IMR-90 (cell line): Measurements from ENCODE around the gene UNC93A. TPM values are rescaled to one million over a fixed set of nuclear protein-coding genes. Genes with fewer than 3 reads are reported as not detected.

Source experiments
- ATAC-seq: fragments of 200-7000 bp; cut with Tn5 transposase; 2 replicates; pipeline ENCODE4 v1.9.1; 2020; ENCODE audit warnings: low read depth, mild to moderate bottlenecking, moderate library complexity
- BruUV-seq: library from RNA; stranded (reverse); fragments of 400-500 nt; replicated peaks from 2 replicates; lab custom pipeline; 2021; lab: Mats Ljungman, UMichigan
- CTCF ChIA-PET: fragments of 300-600 bp; formaldehyde crosslinking; extraction: SDS; loops from one replicate; lab custom pipeline; 2021; ENCODE audit warnings: antibody characterized with exemption; lab: Yijun Ruan, JAX
- POLR2A ChIA-PET: fragments of 300-600 bp; sonication (Branson Sonifier 250); formaldehyde crosslinking; loops from one replicate; lab custom pipeline; 2022; ENCODE audit warnings: antibody characterized with exemption; ENCODE audit not compliant: unreplicated experiment; lab: Charles Lee
- DNase-seq: peaks from one replicate; pipeline ENCODE4 v3.0.0; 2013
- H2AFZ ChIP-seq: replicated peaks from 2 replicates; pipeline ENCODE3; 2013; ENCODE audit warnings: low read length, mild to moderate bottlenecking; ENCODE audit not compliant: poor library complexity
- H2AK5ac ChIP-seq: 2 replicates; pipeline ENCODE4 v1.6.1; 2013; ENCODE audit warnings: low read depth, low read length, inconsistent platforms
- H2AK9ac ChIP-seq: replicated peaks from 2 replicates; pipeline ENCODE3; 2013; ENCODE audit warnings: mild to moderate bottlenecking, low read depth, low read length, moderate library complexity; ENCODE audit not compliant: poor library complexity
- H2BK120ac ChIP-seq: 2 replicates; pipeline ENCODE4 v1.6.1; 2013; ENCODE audit warnings: low read depth, low read length, inconsistent platforms
- H2BK15ac ChIP-seq: 3 replicates; pipeline ENCODE4 v1.6.1; 2013; ENCODE audit warnings: low read depth, low read length, inconsistent platforms
- H2BK20ac ChIP-seq: 2 replicates; pipeline ENCODE4 v1.6.1; 2013; ENCODE audit warnings: low read depth, mild to moderate bottlenecking, inconsistent platforms, low read length, moderate library complexity
- H2BK5ac ChIP-seq: 2 replicates; pipeline ENCODE4 v1.6.1; 2013; ENCODE audit warnings: mild to moderate bottlenecking, low read depth, low read length, inconsistent platforms; ENCODE audit not compliant: poor library complexity, severe bottlenecking
- H3K14ac ChIP-seq: replicated peaks from 2 replicates; pipeline ENCODE4 v1.6.1; 2013; ENCODE audit warnings: low read depth, low read length, inconsistent platforms
- H3K18ac ChIP-seq: 2 replicates; pipeline ENCODE4 v1.6.1; 2013; ENCODE audit warnings: low read depth, low read length, control low read depth
- H3K23ac ChIP-seq: 2 replicates; pipeline ENCODE4 v1.6.1; 2013; ENCODE audit warnings: low read depth, low read length, inconsistent platforms
- H3K27ac ChIP-seq: 2 replicates; pipeline ENCODE4 v1.5.1; 2013; ENCODE audit warnings: mild to moderate bottlenecking, control low read depth, low read length; ENCODE audit not compliant: insufficient read depth
- H3K27me3 ChIP-seq: 2 replicates; pipeline ENCODE4 v1.6.1; 2013; ENCODE audit warnings: low read length; ENCODE audit not compliant: control insufficient read depth, insufficient read depth
- H3K36me3 ChIP-seq: 2 replicates; pipeline ENCODE4 v1.6.1; 2013; ENCODE audit warnings: low read length, mixed read lengths; ENCODE audit not compliant: control insufficient read depth, insufficient read depth
- H3K4ac ChIP-seq: 2 replicates; pipeline ENCODE4 v1.6.1; 2013; ENCODE audit warnings: low read depth, low read length, inconsistent platforms
- H3K4me1 ChIP-seq: 2 replicates; pipeline ENCODE4 v1.6.1; 2013; ENCODE audit warnings: low read length, mixed read lengths; ENCODE audit not compliant: control insufficient read depth, insufficient read depth
- H3K4me2 ChIP-seq: 2 replicates; pipeline ENCODE4 v1.6.1; 2013; ENCODE audit warnings: low read depth, mild to moderate bottlenecking, control low read depth, low read length, moderate library complexity
- H3K4me3 ChIP-seq: 2 replicates; pipeline ENCODE4 v1.5.1; 2013; ENCODE audit warnings: low read depth, mild to moderate bottlenecking, control low read depth, low read length, moderate library complexity; ENCODE audit not compliant: insufficient read depth
- H3K56ac ChIP-seq: 2 replicates; pipeline ENCODE4 v1.6.1; 2013; ENCODE audit warnings: low read length, inconsistent platforms; ENCODE audit not compliant: insufficient read depth; ENCODE audit errors: extremely low read depth
- H3K79me1 ChIP-seq, 2 experiments: 2 replicates each; pipeline ENCODE4 v1.6.1; 2013; ENCODE audit warnings: low read length in 2 of 2, inconsistent platforms in 1 of 2, low read depth in 1 of 2
- H3K9ac ChIP-seq: 2 replicates; pipeline ENCODE4 v1.6.1; 2013; ENCODE audit warnings: low read depth, low read length, control low read depth
- H3K9me1 ChIP-seq: 2 replicates; pipeline ENCODE4 v1.6.1; 2013; ENCODE audit warnings: low read length, inconsistent platforms; ENCODE audit not compliant: insufficient read depth
- H3K9me3 ChIP-seq: 2 replicates; pipeline ENCODE4 v1.6.1; 2013; ENCODE audit warnings: low read length; ENCODE audit not compliant: control insufficient read depth, insufficient read depth
- H4K20me1 ChIP-seq: 2 replicates; pipeline ENCODE4 v1.6.1; 2013; ENCODE audit warnings: low read length, inconsistent platforms; ENCODE audit not compliant: insufficient read depth
- H4K5ac ChIP-seq: 2 replicates; pipeline ENCODE4 v1.6.1; 2013; ENCODE audit warnings: mild to moderate bottlenecking, low read depth, low read length, control low read depth
- H4K8ac ChIP-seq, 2 experiments: 2 replicates each; pipeline ENCODE4 v1.6.1; 2013; ENCODE audit warnings: low read depth in 2 of 2, low read length in 2 of 2, control low read depth in 1 of 2, inconsistent platforms in 1 of 2
- H4K91ac ChIP-seq: 2 replicates; pipeline ENCODE4 v1.6.1; 2013; ENCODE audit warnings: low read depth, low read length, inconsistent platforms; ENCODE audit not compliant: insufficient read depth
- CHD1 ChIP-seq: IDR thresholded peaks from 2 replicates; pipeline ENCODE4 v1.6.1; 2012; ENCODE audit warnings: low read depth, low read length, improper control_type of control experiment
- CTCF ChIP-seq: conservative IDR thresholded peaks from 2 replicates; pipeline ENCODE4 v1.5.1; 2012; ENCODE audit warnings: mild to moderate bottlenecking, low read depth, low read length, improper control_type of control experiment
- ELK1 ChIP-seq: fragments of 150-350 bp; IDR thresholded peaks from 2 replicates; pipeline ENCODE4 v1.6.1; 2016; ENCODE audit warnings: low read depth, mild to moderate bottlenecking, low read length, moderate library complexity, borderline replicate concordance
- FOS ChIP-seq: fragments of 150-350 bp; IDR thresholded peaks from 2 replicates; pipeline ENCODE4 v1.6.1; 2016; ENCODE audit warnings: low read depth, low read length
- MAZ ChIP-seq: IDR thresholded peaks from 2 replicates; pipeline ENCODE4 v1.6.1; 2012; ENCODE audit warnings: low read depth, mild to moderate bottlenecking, low read length, improper control_type of control experiment, moderate library complexity, borderline replicate concordance
- NFE2L2 ChIP-seq: fragments of 150-350 bp; IDR thresholded peaks from 2 replicates; pipeline ENCODE4 v1.6.1; 2016; ENCODE audit warnings: low read depth, mild to moderate bottlenecking, low read length
- POLR2A ChIP-seq: IDR thresholded peaks from 2 replicates; pipeline ENCODE4 v1.6.1; 2012; ENCODE audit warnings: mild to moderate bottlenecking, low read depth, low read length
- RAD21 ChIP-seq: IDR thresholded peaks from 2 replicates; pipeline ENCODE4 v1.6.1; 2012; ENCODE audit warnings: low read length, improper control_type of control experiment
- RCOR1 ChIP-seq: IDR thresholded peaks from 2 replicates; pipeline ENCODE4 v1.6.1; 2012; ENCODE audit warnings: mild to moderate bottlenecking, low read length, improper control_type of control experiment; ENCODE audit not compliant: insufficient replicate concordance
- RFX5 ChIP-seq: IDR thresholded peaks from 2 replicates; pipeline ENCODE4 v1.8.0; 2012; ENCODE audit warnings: low read depth, mild to moderate bottlenecking, low read length, moderate library complexity
- WGBS, 2 experiments: methylation state at CpG; one replicate each; pipeline versions ENCODE4 v1.1.5 to v1.1.7; 2013; ENCODE audit warnings: missing lambda C conversion rate in 2 of 2; ENCODE audit not compliant: insufficient read length in 1 of 2; ENCODE audit errors: extremely low coverage in 2 of 2; 5-methylcytosine and 5-hydroxymethylcytosine counted together
- dilution Hi-C: fragments of 300-500 bp; cut with HindIII; formaldehyde crosslinking; loops from one replicate; pipeline ENCODE4 v1.14.3; 2018; ENCODE audit warnings: low sequenced_read_pairs; ENCODE audit not compliant: unreplicated experiment
- in situ Hi-C: fragments of 300-500 bp; cut with MboI; formaldehyde crosslinking; loops from 3 replicates; pipeline ENCODE4 v1.14.3; 2019; ENCODE audit warnings: low sequenced_read_pairs, inconsistent platforms, mixed read lengths
- intact Hi-C: fragments of 100-400 bp; cut with micrococcal nuclease; formaldehyde crosslinking; loops from 2 replicates; pipeline ENCODE4 v1.10.0; 2022
- polyA plus RNA-seq, 3 experiments: library from polyadenylated mRNA; depleted of rRNA; stranded (reverse); fragments of >200 nt; gene quantifications; 2 replicates each; pipeline ENCODE4 v1.2.3, GENCODE V29; 2012; ENCODE audit warnings: low replicate concordance in 1 of 3
- total RNA-seq: library from RNA; depleted of rRNA; stranded (reverse); fragments of >200 nt; gene quantifications from 2 replicates; pipeline ENCODE4 v1.2.3, GENCODE V29; 2012

The UNC93A gene
- total and polyA plus RNA-seq, 2 of the 4 experiments (the other 2 are of a cell fraction): not detected

- DNase-seq: no peak
- Histone ChIP-seq H3K4ac (no peak overlapping the region), H2BK20ac (no peak overlapping the region), H2AK5ac (no peak overlapping the region), H3K9ac (no peak overlapping the region), H3K27me3 (no peaks in the 10 kb centered on the region), H3K4me2 (no peak overlapping the region), H3K9me3 (peaks cover 23% of the 10 kb centered on the region), H3K4me3 (no peak overlapping the region), H3K4me1 (no peaks in the 10 kb centered on the region), H3K23ac (no peak overlapping the region), H2BK5ac (no peak overlapping the region), H2AFZ (no peak overlapping the region), H3K36me3 (no peaks in the 10 kb centered on the region), H4K5ac (no peak overlapping the region), H4K20me1 (no peaks in the 10 kb centered on the region), H2BK120ac (no peak overlapping the region), H4K91ac (no peak overlapping the region), H4K8ac (no peak overlapping the region), H2AK9ac (no peak overlapping the region), H3K14ac (no peak overlapping the region), H3K9me1 (no peaks in the 10 kb centered on the region), H3K56ac (no peak overlapping the region), H3K27ac (no peak overlapping the region), H3K79me1 (no peaks in the 10 kb centered on the region), H2BK15ac (no peak overlapping the region), H3K18ac (no peak overlapping the region)
- intact Hi-C loops: no loop called here
- ChIA-PET POLR2A (no interaction called here), CTCF (no interaction called here)
- no peak for TF ChIP-seq FOS
- TF ChIP-seq RAD21: no peak
- TF ChIP-seq NFE2L2: no peak
- no peak for TF ChIP-seq POLR2A
- no peak for TF ChIP-seq MAZ
- TF ChIP-seq CHD1: no peak
- no peak for TF ChIP-seq ELK1
- TF ChIP-seq RFX5: no peak
- no peak for TF ChIP-seq RCOR1
- TF ChIP-seq CTCF: no peak
- BruUV-seq: no TSS peak
- no peak for ATAC-seq
- dilution Hi-C loops: no loop called here
- in situ Hi-C loops: no loop called here
- no CpG with 5 or more reads among the region's 7 CpGs for WGBS, 2 experiments
Measured at GRCh38 chr6:167323111-167323510, 32.0 kb downstream of the UNC93A start.
